ENCODE results near the gene CACNB2. TPM values are rescaled to one million over a fixed set of nuclear protein-coding genes. Genes with fewer than 3 reads are reported as not detected.
A peak's percentile ranks its signal among the peaks of the same experiment; 100 is the strongest.

Gene CACNB2
- polyA plus RNA-seq, 2 of the 4 experiments (the other 2 are of a cell fraction), result not detected

- DNase-seq (ENCODE audit: low read depth in 1 of 2, low spot score in 1 of 2) (no peak), ATAC-seq (peak in 1 of 2 experiments; percentile 30; a peak in 1 of 6 replicates)
Measured at GRCh38 chr10:18334116-18334867, 194.1 kb downstream of the CACNB2 start.

GRCh38 chr10:18340496-18341051 is 200.3 kb downstream of the CACNB2 start:
- 47% methylated on average over 13 of the region's 13 CpGs for WGBS (ENCODE audit: missing lambda C conversion rate)
- no peak for FAIRE-seq
- Histone ChIP-seq H3K4me2 (no peak overlapping the region), H3K27ac (no peak overlapping the region), H3K4me1 (no peaks in the 10 kb centered on the region), H3K4me3 (no peak overlapping the region), H3K9me3 (no peaks in the 10 kb centered on the region)
- ChIA-PET CTCF (interaction anchor here (1.3 kb wide), 1 partner anchor 13 kb away, joined by 3 read pairs; no protein-coding TSS in a partner anchor), POLR2A (no interaction called here)
- no peak for DNase-seq (ENCODE audit: low read depth in 1 of 2, low spot score in 1 of 2)
- no peak for ATAC-seq
- TF ChIP-seq MAFK (IDR thresholded peaks at IDR 0.05; ENCODE audit: partially characterized antibody), result no peak
- no peak for TF ChIP-seq FOSB (CRISPR knock-in tag; IDR thresholded peaks at IDR 0.05)
- TF ChIP-seq SREBF2 (IDR thresholded peaks at IDR 0.05), result no peak
- no peak for TF ChIP-seq CTCF (IDR thresholded peaks at IDR 0.05)
- no peak for TF ChIP-seq REST (IDR thresholded peaks at IDR 0.05)
- no peak for TF ChIP-seq POLR2AphosphoS2 (conservative IDR thresholded peaks at IDR 0.05; ENCODE audit: low read length)
- no peak for TF ChIP-seq HOXA7 (CRISPR knock-in tag; IDR thresholded peaks at IDR 0.05)
- TF ChIP-seq GATA3 (IDR thresholded peaks at IDR 0.05; ENCODE audit: borderline replicate concordance), result no peak
- TF ChIP-seq FOXS1 (CRISPR knock-in tag; IDR thresholded peaks at IDR 0.05), result no peak
- no peak for TF ChIP-seq FOSL2 (IDR thresholded peaks at IDR 0.05)
- no peak for TF ChIP-seq FOSL2 (CRISPR knock-in tag; IDR thresholded peaks at IDR 0.05)
- no peak for TF ChIP-seq HEYL (CRISPR knock-in tag; IDR thresholded peaks at IDR 0.05)
- no peak for TF ChIP-seq ZFP36 (IDR thresholded peaks at IDR 0.05; ENCODE audit: borderline replicate concordance, partially characterized antibody)
- no peak for TF ChIP-seq ESRRA (IDR thresholded peaks at IDR 0.05; ENCODE audit: borderline replicate concordance, low read length)
- no peak for TF ChIP-seq HMGXB4 (CRISPR knock-in tag; IDR thresholded peaks at IDR 0.05; ENCODE audit: borderline replicate concordance)
- no peak for TF ChIP-seq ATOH8 (CRISPR knock-in tag; IDR thresholded peaks at IDR 0.05; ENCODE audit: low read depth)
- no peak for TF ChIP-seq BHLHE40 (IDR thresholded peaks at IDR 0.05; ENCODE audit: low read depth, low read length)
- TF ChIP-seq KDM5A (IDR thresholded peaks at IDR 0.05), result no peak
- TF ChIP-seq CEBPB (IDR thresholded peaks at IDR 0.05), result no peak
- no peak for TF ChIP-seq SMC3 (IDR thresholded peaks at IDR 0.05)
- no peak for TF ChIP-seq RARB (CRISPR knock-in tag; IDR thresholded peaks at IDR 0.05)

More at GRCh38 chr10:18334116-18334867, 194.1 kb downstream of the CACNB2 start:
- TF ChIP-seq JUNB (IDR thresholded peaks at IDR 0.05), result no peak
- no peak for TF ChIP-seq GATA3 (IDR thresholded peaks at IDR 0.05; ENCODE audit: borderline replicate concordance)
- TF ChIP-seq FOSL2 (IDR thresholded peaks at IDR 0.05), result no peak
- no peak for TF ChIP-seq FOSL2 (CRISPR knock-in tag; IDR thresholded peaks at IDR 0.05)
- TF ChIP-seq HOXA7 (CRISPR knock-in tag; IDR thresholded peaks at IDR 0.05), result no peak
- no peak for TF ChIP-seq ZC3H11A (IDR thresholded peaks at IDR 0.05)
- no peak overlapping the region for H3K4me3 ChIP-seq
- ChIA-PET CTCF (no interaction called here), POLR2A (no interaction called here)
- no peaks in the 10 kb centered on the region for H3K9me3 ChIP-seq
- H3K27ac ChIP-seq, result no peak overlapping the region
- WGBS (ENCODE audit: missing lambda C conversion rate), result 14% methylated on average over 8 of the region's 8 CpGs
- H3K4me2 ChIP-seq, result peak overlapping the region; percentile 10; the same call in 1 of the 3 replicates
- no peaks in the 10 kb centered on the region for H3K4me1 ChIP-seq
- no peak for FAIRE-seq

All from A549 (cell line).